Smooth muscle cell (in vitro differentiated cells): ENCODE results near the gene ARHGEF10L. TPM values are rescaled to one million over a fixed set of nuclear protein-coding genes. Genes with fewer than 3 reads are reported as not detected.
"Not testable (repeated sequence)": the region's sequence is repeated elsewhere in the genome, so short reads cannot be mapped to it uniquely, and the experiment has no call there.

Source experiments
- DNase-seq: peaks from one replicate; lab custom pipeline; 2025; ENCODE audit not compliant: unreplicated experiment; lab: John Stamatoyannopoulos, UW
- H2AFZ ChIP-seq: fragments of 200-600 bp; sonication (generic); 2 replicates; pipeline ENCODE4 v1.6.0; 2016; ENCODE audit warnings: antibody characterized with exemption, low read depth, mild to moderate bottlenecking
- H3F3A ChIP-seq: fragments of 200-600 bp; sonication (generic); 2 replicates; pipeline ENCODE4 v1.6.0; 2017; ENCODE audit warnings: antibody characterized with exemption, low read depth
- H3K27ac ChIP-seq: fragments of 200-600 bp; sonication (generic); 2 replicates; pipeline ENCODE4 v1.5.1; 2016; ENCODE audit warnings: low read depth, mild to moderate bottlenecking
- H3K27me3 ChIP-seq: fragments of 200-600 bp; sonication (generic); 2 replicates; pipeline ENCODE4 v1.6.1; 2016; ENCODE audit warnings: low read depth, mild to moderate bottlenecking
- H3K36me3 ChIP-seq: fragments of 200-600 bp; sonication (generic); 2 replicates; pipeline ENCODE4 v1.5.1; 2016; ENCODE audit warnings: low read depth
- H3K4me1 ChIP-seq: fragments of 200-600 bp; sonication (generic); 2 replicates; pipeline ENCODE4 v1.5.1; 2016; ENCODE audit warnings: low read depth
- H3K4me2 ChIP-seq: fragments of 200-600 bp; sonication (generic); 2 replicates; pipeline ENCODE4 v1.6.0; 2016; ENCODE audit warnings: mild to moderate bottlenecking
- H3K4me3 ChIP-seq: fragments of 200-600 bp; sonication (generic); 2 replicates; pipeline ENCODE4 v1.5.1; 2016; ENCODE audit warnings: mild to moderate bottlenecking
- H3K79me2 ChIP-seq: fragments of 200-600 bp; sonication (generic); 2 replicates; pipeline ENCODE4 v1.6.0; 2016; ENCODE audit warnings: low read depth, mild to moderate bottlenecking
- H3K9ac ChIP-seq: fragments of 200-600 bp; sonication (generic); 2 replicates; pipeline ENCODE4 v1.6.0; 2016; ENCODE audit warnings: low read depth
- H3K9me3 ChIP-seq: fragments of 200-600 bp; sonication (generic); replicated peaks from 2 replicates; pipeline ENCODE4 v1.5.1; 2016; ENCODE audit warnings: low read depth
- H4K20me1 ChIP-seq: fragments of 200-600 bp; sonication (generic); 2 replicates; pipeline ENCODE4 v1.6.0; 2016; ENCODE audit warnings: low read depth
- WGBS: methylation state at CpG from one replicate; pipeline ENCODE4 v1.1.7; 2016; ENCODE audit warnings: low lambda C conversion rate; 5-methylcytosine and 5-hydroxymethylcytosine counted together
- polyA plus RNA-seq: library from polyadenylated mRNA; unstranded; fragments of >200 nt; fragmentation: Nextera tagmentation; extraction: Ambion mirVana; gene quantifications from 2 replicates; pipeline ENCODE4 v1.2.1, GENCODE V29; 2016
- total RNA-seq: library from RNA; depleted of rRNA; stranded (reverse); fragments of >200 nt; gene quantifications from 2 replicates; pipeline ENCODE4 v1.2.3, GENCODE V29; 2014
- TF ChIP-seq, protein P1 (sequence below): fragments of 200-600 bp; sonication (generic); IDR thresholded peaks from 2 replicates; pipeline ENCODE4 v1.5.1; 2017; ENCODE audit warnings: borderline replicate concordance, mild to moderate bottlenecking, antibody characterized with exemption; ENCODE audit not compliant: insufficient read depth, poor library complexity, severe bottlenecking

Gene ARHGEF10L, protein sequence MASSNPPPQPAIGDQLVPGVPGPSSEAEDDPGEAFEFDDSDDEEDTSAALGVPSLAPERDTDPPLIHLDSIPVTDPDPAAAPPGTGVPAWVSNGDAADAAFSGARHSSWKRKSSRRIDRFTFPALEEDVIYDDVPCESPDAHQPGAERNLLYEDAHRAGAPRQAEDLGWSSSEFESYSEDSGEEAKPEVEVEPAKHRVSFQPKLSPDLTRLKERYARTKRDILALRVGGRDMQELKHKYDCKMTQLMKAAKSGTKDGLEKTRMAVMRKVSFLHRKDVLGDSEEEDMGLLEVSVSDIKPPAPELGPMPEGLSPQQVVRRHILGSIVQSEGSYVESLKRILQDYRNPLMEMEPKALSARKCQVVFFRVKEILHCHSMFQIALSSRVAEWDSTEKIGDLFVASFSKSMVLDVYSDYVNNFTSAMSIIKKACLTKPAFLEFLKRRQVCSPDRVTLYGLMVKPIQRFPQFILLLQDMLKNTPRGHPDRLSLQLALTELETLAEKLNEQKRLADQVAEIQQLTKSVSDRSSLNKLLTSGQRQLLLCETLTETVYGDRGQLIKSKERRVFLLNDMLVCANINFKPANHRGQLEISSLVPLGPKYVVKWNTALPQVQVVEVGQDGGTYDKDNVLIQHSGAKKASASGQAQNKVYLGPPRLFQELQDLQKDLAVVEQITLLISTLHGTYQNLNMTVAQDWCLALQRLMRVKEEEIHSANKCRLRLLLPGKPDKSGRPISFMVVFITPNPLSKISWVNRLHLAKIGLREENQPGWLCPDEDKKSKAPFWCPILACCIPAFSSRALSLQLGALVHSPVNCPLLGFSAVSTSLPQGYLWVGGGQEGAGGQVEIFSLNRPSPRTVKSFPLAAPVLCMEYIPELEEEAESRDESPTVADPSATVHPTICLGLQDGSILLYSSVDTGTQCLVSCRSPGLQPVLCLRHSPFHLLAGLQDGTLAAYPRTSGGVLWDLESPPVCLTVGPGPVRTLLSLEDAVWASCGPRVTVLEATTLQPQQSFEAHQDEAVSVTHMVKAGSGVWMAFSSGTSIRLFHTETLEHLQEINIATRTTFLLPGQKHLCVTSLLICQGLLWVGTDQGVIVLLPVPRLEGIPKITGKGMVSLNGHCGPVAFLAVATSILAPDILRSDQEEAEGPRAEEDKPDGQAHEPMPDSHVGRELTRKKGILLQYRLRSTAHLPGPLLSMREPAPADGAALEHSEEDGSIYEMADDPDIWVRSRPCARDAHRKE (N-terminal part only)
- total RNA-seq (6.6 and 9.1 TPM in 2 replicates), polyA plus RNA-seq (12.0 and 13.7 TPM in 2 replicates)

DNA sequence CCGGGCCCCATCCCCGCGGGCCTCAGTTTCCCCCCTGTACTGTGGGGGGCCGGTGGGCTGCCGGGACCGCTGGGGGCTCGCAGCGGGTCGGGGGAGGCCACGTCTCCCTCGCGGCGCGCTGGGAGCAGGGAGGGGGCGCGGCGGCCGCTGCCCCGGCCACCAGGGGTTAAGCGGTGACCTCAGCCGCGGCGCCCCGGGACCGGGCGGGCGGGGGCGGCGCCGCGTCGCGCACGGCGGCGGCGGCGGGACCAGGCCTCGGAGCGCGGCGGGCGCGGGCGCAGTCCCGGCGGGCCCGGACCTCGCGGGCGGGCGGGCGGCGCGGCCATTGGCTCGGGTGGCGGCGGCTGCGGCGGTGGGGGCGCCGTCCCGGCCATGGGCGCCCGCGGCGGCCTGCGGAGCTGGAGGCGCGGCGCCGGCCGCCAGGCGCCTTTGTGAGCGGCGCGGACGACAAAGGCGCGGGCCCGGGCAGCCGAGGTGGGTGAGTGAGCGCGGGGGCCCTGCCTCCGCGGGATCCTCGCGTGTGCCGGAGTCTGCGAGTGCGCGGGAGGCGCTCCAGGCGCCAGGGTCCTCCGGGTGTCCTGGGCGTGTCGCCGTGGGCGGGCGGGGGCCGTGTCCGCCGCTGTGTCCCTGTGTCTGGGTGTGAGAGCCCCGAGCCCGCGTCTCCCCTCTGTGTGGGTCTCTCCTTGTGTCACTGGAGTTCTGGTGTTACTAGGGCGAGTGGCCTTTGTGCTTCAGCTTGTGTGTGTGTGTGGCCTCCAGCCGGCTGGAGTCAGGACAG lies at the start of gene ARHGEF10L:
Gene ARHGEF10L, plus strand, starts transcription at position 222 of the 778 bp plus-strand sequence. CDS start 40,898 bp downstream, outside the sequence.
- H2AFZ ChIP-seq: peak within 1 kb of the TSS; percentile 86
- H3K9ac ChIP-seq: peak within 1 kb of the TSS; percentile 78
- H3F3A ChIP-seq: peaks cover 8% of the 10 kb centered on the region
- 0% methylated on average over 11 of the region's 108 CpGs for WGBS
- H3K79me2 ChIP-seq: peaks cover 42% of the 10 kb centered on the region
- DNase-seq: no peak
- peaks cover 22% of the 10 kb centered on the region for H4K20me1 ChIP-seq
- H3K4me2 ChIP-seq: peak within 1 kb of the TSS; percentile 91
- peak within 1 kb of the TSS; percentile 43 for H3K27ac ChIP-seq
- no peaks in the 10 kb centered on the region for H3K27me3 ChIP-seq
- no peaks in the 10 kb centered on the region for H3K9me3 ChIP-seq
- peak within 1 kb of the TSS; percentile 69 for H3K4me3 ChIP-seq
- TF ChIP-seq, protein P1, sequence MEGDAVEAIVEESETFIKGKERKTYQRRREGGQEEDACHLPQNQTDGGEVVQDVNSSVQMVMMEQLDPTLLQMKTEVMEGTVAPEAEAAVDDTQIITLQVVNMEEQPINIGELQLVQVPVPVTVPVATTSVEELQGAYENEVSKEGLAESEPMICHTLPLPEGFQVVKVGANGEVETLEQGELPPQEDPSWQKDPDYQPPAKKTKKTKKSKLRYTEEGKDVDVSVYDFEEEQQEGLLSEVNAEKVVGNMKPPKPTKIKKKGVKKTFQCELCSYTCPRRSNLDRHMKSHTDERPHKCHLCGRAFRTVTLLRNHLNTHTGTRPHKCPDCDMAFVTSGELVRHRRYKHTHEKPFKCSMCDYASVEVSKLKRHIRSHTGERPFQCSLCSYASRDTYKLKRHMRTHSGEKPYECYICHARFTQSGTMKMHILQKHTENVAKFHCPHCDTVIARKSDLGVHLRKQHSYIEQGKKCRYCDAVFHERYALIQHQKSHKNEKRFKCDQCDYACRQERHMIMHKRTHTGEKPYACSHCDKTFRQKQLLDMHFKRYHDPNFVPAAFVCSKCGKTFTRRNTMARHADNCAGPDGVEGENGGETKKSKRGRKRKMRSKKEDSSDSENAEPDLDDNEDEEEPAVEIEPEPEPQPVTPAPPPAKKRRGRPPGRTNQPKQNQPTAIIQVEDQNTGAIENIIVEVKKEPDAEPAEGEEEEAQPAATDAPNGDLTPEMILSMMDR: no peak
- no peaks in the 10 kb centered on the region for H3K36me3 ChIP-seq
- peaks cover 12% of the 10 kb centered on the region for H3K4me1 ChIP-seq

DNA sequence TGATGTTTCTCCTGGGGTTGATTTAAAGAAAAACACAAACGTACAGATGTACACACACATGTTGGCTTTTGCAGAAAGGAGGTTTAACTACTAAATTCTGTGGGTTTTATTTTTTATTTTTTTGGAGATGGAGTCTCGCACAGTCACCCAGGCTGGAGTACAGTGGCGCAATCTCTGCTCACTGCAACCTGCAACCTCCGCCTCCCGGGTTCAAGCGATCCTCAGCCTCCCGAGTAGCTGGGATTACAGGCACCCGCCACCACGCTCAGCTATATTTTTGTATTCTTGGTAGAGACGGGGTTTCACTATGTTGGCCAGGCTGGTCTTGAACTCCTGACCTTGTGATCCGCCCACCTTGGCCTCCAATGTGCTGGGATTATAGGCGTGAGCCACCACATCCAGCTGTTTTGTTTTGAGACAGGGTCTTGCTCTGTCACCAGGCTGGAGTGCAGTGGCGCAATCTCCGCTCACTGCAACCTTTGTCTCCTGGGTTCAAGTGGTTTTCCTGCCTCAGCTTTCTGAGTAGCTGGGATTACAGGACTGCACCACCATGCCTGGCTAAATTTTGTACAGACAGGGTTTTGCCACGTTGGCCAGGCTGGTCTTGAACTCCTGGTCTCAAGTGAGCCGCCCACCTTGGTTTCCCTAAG lies 49.6 kb upstream of the ARHGEF10L start:
- not testable (repeated sequence) for H3K9ac ChIP-seq, H3K4me1 ChIP-seq, H2AFZ ChIP-seq, H4K20me1 ChIP-seq, H3K27me3 ChIP-seq, H3K4me2 ChIP-seq, H3K9me3 ChIP-seq, H3K27ac ChIP-seq, H3F3A ChIP-seq, DNase-seq, H3K79me2 ChIP-seq, H3K36me3 ChIP-seq, H3K4me3 ChIP-seq
- WGBS: 95% methylated on average over 16 of the region's 16 CpGs

DNA sequence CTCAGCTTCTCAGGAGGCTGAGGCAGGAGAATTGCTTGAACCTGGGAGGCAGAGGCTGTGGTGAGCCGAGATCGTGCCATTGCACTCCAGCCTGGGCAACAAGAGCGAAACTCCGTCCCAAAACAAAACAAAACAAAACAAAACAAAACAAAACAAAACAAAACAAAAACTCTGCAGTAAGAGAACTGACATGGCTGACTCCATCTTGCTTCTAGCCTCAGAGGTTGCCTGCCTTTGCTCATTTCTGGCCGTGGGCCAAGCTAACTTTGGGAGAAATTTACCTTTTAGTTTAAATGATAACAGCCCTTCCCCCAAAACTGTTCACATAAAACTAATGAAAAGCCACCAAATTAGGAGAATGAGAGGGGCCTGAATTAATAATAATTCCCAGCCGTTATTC lies 48.8 kb upstream of the ARHGEF10L start:
- not testable (repeated sequence) for H3K27ac ChIP-seq, H3K9me3 ChIP-seq, DNase-seq, H3K79me2 ChIP-seq, H3K36me3 ChIP-seq, H3K27me3 ChIP-seq, H3K4me3 ChIP-seq, H2AFZ ChIP-seq, H3F3A ChIP-seq, H3K4me2 ChIP-seq, H3K4me1 ChIP-seq, H3K9ac ChIP-seq, H4K20me1 ChIP-seq
- WGBS: 95% methylated on average over 6 of the region's 6 CpGs
